ENCODE measurements around the gene RASL11B.
"Not testable (repeated sequence)": the region's sequence is repeated elsewhere in the genome, so short reads cannot be mapped to it uniquely, and the experiment has no call there.

Gene RASL11B, protein sequence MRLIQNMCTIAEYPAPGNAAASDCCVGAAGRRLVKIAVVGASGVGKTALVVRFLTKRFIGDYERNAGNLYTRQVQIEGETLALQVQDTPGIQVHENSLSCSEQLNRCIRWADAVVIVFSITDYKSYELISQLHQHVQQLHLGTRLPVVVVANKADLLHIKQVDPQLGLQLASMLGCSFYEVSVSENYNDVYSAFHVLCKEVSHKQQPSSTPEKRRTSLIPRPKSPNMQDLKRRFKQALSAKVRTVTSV

DNA sequence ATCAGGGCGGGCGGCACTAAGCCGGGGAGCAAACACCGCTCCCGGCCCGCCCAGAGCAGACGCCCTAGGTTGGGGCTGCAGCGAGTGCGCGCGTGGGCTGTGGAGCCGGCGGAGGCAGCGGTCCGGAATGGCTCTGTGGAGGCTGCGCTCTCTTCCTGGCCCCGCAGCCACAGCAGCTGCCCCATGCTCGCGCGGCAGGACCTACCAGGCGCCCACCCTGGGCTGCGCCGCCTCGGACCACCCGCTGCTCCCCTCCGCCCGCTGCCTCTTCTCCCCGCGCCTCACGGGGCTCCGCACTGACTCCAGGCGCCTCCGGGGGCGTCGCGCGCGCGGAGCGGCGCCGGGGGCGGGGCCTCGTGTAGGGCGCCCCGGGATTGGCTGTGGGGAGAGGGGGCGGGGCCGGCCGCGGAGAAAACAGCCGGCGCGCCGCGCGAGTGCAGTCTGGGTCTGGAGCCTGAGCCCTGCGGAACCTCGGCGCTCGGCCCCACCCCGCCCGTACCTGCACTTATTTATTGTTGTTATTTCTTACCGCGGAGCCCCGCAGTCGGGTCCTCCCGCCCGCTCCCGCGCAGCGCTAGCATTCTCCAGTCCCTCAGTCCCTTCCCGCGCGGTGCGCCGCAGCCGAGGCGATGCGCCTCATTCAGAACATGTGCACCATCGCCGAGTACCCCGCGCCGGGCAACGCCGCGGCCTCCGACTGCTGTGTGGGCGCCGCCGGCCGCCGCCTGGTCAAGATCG is at the start of gene RASL11B:
RASL11B (plus strand) TSS at position 439 of the 738 bp plus-strand sequence; CDS start at position 630, 191 bp downstream.
- DNase-seq, result peak; percentile 76

DNA sequence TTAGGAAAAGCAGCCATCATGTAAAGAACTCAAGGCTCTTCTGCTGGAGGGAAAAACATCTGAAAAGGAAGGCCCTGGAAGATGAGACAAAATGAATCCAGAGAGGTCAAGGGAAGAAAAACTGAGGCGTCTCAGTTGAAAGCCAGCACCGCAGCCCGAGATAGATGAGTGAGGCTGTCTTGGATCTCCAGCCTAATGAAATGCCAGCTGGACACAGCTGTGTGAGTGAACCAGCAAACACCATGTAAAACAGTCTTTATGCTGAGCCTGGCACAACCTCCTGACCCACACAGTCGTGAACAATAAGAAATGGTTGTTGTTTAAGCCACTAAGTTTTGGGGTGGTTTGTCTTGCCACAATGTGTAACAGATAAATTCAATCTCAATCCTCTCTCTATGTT is 48.6 kb upstream of the RASL11B start:
- no peak for DNase-seq

DNA sequence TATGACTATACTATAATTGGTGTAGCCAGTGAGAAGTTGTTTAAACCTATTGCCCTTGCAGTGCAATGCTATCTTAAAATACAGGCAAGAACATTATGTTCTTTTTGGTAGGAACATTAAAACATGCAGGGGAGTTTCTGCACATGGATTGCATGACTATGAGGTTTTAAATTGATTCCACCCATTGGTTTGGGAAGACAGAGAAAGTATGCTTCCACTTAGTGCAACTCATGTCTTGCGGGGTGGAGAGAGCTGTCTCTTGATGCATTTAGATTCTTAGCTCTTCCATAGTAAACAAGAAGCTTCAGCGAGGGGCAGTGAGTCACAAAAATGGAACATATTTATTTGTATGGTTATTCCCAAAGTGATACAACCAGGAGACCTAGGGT is 39.5 kb upstream of the RASL11B start:
- DNase-seq, result no peak

DNA sequence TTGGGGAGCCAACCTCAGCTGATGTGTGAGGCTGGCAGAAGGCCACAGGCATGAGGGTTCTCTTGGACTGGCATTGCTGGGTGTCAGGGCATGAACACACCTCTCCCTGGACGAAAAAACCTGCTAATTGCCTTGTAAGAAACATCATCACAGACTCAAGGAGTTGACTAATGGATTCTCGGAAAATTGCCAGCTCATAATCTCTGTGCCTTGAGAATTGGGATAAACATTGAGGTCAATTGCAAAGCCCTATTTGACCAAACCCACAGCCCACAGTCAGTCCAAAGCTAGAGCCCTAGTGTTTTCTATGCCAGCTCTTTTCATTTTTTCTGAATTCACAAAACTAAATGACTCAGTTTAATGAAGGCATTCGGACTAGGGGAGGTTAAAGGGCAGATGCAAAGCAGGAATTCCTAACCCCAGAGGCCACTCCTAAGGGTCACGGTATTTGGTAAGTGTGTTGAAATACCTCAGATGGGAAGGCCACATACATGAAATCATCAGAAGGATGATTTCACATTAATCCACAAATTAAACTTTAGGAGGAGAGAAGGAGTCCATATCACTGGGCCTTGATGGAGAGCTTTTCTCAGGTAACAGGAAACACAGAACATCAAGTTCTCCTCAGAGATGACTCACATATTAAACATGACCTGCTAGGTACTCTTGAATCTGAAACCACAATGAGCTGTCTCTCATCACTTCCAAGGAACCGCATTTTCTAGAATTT is 39.0 kb upstream of the RASL11B start:
- DNase-seq, result no peak

DNA sequence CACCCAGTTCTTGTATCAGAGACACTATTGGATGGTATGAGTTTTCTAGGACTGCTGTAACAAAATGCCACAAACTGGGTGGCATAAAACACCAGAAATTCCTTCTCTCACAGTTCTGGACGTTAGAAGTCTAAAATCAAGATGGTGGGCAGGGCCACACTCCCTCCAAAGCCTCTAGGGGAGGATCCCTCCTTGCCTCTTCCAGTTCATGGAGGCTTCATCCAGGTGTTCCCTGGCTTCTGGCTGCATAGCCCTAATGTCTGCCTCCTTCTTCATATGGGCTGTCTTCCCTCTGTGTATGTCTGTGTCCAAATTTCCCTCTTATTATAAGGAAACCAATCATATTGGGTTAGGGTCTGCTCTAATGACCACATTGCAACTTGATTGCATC is 38.4 kb upstream of the RASL11B start:
- DNase-seq, result no peak

DNA sequence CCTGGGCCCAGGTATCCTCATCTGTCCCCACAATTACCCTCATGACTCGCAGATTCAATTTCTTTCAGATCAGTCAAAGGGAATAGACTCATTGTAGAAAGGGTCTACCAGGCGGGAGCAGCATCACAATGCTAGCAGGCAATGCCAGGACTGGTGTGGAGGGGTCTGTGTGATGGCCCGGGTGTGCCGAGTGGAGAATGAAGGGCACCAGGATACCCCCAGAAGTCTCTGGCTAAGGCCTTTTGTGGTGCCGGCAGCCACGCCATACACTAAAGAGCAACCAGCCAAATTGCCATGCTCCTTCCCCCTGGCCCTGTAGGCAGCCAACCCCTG is 37.9 kb upstream of the RASL11B start:
- no peak for DNase-seq

DNA sequence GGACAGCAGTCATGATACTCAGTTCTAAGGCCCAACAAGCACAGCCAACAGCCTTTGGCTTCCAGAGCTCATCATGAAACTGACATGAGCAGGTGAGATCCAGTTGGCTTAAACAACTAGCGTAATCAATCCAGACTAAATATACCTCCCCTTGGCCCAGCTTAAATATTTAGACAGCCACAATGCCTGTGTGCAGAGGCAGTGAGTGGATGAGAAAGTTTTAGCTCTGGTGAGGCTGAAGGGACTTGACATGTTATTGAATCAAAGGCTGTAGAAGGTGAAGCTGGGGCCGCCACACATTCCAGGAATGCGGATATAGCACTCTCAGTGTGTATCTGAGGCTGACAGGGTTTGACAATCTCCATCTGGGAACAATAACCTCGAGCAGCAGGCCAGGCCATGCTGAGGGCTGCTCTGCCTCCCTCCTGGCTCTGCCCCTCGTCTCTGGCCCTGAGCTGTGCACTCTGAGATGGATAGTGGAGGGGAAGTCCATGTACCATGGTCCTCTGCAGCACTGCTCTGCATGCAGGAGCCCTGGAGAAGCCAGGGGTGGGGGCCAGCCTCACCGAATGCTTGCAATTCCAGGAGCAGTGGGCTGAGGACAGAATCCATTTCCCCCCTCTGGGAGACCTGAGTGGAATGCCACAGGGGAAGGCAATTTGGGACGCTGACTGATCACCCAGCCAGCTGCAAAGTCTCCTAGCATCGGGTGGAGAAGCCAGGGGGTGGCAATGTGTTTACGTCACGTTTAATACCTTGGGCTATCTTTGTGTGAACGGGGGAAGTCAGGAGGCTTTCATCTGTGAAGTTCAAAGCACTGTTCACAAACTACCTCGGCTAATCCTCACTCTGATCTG is 37.3 kb upstream of the RASL11B start:
- no peak for DNase-seq

DNA sequence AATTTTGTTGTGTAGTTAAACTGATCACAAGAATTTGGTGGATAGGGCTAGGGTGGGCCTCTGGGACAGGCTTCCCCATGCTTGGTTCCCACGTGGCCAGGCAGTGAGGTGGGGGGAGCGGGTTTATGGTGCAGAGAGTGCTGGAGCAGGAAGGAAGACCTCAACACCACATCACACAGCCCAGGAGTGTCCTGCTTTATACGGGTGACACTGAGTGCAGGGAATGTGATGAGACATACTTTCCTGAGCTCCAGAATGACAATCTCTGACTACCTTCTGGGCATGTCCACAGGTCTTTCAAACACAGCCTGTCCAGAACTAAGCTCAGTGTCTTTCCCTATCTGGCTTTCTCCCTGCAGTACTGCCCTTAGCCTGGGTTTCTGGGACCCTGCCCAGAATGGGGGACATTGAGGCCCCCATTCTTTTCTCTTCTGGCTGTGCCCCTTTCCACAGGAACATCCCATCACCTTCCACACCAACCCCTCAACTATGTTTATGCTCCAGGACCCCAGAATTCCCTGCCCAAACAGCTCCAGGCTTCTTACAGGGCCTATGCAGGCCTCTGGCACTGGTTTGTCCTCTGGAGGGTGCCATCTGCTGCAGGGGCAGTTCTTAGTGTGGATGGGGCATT is 36.5 kb upstream of the RASL11B start:
- DNase-seq, result no peak

DNA sequence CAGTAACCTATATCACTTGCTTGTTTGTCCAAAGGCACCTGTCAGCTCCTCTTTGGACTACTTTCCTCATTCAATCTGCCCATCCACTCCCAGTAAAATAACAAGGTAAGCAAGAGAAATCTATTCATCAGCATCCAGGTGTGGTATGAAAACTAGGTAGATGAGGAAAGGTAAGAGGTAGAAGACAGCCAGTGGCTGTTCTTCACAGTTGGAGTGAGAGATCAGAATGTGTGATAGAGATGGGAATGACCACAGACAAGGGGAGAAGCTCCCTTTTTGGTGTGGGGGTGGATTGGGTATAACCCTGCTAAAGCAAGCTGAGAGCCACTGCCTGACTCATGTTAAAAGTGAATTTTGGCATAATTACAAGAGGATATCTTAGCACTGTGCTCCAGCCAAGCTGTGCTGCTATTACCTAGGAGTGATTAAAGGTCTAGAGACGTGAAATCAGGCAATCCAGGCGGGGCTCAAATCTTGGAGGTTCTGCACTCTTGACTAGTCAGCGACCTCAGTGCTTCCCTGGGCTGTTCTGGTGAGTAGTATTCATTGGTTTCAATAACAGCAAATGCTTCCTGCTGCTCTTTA is 28.1 kb upstream of the RASL11B start:
- DNase-seq, result no peak

DNA sequence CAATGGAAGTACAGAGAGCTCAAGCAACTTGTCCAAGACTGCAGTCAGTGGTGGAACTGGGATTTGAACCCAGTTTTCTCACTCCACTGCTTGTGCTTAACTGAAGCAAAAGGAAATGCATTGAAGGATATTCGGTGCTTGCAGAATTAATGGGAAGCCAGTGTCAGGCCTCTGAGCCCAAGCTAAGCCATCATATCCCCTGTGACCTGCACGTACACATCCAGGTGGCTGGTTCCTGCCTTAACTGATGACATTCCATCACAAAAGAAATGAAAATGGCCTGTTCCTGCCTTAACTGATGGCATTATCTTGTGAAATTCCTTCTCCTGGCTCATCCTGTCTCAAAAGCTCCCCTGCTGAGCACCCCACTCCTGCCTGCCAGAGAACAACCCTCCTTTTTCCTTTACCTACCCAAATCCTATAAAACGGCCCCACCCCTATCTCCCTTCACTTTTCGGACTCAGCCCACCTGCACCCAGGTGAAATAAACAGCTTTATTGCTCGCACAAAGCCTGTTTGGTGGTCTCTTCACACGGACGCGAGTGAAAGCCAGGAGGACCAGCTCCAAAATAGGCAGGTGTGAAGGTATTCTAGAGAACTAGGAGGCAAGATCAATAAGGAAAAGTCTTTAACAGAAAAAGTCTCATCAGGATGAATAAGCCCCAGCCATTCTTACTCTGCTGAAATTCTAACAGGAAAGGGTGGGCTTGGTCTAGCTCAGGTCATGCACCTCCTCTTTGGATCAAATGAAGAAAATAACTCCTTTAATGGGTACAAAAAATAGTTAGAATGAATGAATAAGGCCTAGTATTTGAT is 27.3 kb upstream of the RASL11B start:
- not testable (repeated sequence) for DNase-seq

DNA sequence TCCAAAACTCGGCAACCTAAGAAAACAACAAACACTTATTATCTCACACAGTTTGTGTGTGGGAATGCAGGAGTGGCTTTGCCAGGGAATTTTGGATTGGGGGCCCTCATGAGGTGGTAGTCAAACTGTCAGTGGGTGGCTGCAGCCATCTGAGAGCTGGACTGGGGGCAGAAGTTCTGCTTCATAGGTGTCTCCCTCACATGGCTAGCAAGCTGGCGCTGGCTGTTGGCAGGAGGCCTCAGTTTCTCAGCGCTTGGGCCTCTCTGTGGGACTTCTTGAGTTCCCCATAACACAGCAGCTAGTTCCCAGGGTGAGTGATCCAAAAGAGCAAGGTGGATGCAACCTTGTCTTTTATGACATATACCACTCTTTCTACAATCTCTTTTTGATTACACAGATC is 26.0 kb upstream of the RASL11B start:
- no peak for DNase-seq

DNA sequence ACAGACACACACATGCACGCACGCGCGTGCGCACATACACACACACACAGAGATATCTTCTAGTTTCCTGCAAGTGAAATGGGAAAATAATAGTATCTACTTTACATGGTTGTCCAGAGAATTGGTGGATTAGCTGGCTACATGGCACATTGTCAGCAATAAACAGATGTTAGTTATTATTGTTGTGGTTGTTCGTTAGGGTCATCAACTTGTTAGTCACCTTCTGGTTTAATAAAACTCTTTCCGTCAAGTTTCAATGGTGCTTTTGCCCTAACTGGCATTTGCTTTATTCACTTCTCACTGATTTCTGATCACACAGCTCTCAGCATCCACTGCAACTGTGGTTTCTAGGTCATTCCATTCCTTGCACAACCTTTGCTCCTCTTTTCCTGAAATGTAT is 25.4 kb upstream of the RASL11B start:
- no peak for DNase-seq

DNA sequence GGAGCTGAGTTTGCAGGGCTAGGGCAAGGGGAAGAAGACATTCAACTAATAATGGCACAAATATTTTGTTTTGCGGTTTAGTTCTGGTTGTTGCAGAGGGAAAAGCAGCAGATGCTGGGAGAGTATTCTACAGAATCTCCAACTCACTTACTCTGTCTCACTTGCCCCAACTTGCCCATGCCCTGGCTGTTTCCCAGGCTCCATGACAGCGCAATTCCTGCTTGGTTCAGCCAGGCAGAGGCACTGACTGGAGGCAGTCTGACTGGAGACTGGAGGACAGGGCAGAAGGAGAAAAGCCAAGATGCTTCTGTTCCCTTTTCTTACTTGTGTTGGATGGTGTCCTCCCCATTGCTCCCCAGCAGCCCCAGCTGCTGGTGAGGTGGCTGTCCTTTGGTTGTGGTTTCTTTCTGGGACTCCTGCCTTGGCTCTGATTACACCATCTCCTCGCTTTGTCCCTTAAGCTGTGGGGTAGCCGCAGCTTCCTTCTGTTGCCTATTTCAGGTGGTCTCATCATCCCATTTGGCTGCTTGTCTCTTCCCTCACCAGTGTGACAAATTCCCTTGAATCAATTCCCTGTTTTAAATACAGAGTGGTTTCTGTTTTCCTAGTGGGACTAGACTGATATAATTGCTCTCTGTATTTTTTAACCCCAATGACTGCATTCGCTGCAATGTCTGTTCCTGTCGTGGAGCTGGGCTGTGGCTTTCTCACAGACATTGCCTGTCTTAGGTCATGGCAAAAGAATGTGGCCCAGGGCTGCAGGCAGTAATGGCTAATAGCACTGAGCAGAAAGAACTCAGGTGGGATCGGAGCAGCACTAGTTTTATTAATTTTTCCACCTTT is 24.2 kb upstream of the RASL11B start:
- DNase-seq, result no peak

DNA sequence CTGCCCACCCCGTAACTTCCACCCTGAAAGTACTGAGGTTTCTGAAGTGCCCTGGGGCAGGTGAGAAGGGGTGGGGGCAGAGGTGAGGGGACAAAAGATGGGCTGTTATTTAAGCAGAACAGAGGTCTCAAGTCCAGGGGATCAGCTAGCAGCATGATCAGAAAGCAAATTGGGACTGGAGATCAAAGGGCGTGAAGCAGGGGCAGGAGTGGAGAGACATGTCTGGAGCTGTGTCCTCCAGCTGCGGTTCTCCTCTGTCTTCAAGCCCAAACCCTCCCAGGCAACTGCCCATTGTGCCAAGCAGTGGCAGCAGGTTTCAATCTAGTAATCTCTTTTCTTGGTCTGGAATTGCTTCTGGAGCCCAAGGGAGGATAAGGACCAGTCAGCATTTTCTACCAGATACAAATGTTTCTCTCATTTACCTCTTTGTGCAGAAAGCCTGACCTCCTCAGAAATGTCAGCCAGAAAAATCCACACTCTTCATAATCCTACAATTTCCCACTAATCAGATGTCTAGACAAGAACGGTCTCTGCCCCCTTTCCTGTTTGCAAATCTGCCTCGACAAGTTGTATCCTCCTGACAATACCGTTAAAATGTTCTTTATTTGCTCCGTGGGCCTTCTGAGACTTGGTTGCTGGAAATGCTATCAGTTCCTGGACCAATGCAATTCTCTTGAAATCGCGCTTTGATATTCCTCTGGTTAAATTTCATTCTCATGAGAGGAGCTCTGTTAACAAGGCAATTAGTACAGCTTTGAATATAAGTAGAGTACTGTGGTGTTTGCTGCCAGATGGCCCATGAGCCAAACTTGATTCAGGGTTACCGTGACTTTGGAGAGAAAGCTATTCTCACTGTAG is 23.2 kb upstream of the RASL11B start:
- DNase-seq, result no peak

DNA sequence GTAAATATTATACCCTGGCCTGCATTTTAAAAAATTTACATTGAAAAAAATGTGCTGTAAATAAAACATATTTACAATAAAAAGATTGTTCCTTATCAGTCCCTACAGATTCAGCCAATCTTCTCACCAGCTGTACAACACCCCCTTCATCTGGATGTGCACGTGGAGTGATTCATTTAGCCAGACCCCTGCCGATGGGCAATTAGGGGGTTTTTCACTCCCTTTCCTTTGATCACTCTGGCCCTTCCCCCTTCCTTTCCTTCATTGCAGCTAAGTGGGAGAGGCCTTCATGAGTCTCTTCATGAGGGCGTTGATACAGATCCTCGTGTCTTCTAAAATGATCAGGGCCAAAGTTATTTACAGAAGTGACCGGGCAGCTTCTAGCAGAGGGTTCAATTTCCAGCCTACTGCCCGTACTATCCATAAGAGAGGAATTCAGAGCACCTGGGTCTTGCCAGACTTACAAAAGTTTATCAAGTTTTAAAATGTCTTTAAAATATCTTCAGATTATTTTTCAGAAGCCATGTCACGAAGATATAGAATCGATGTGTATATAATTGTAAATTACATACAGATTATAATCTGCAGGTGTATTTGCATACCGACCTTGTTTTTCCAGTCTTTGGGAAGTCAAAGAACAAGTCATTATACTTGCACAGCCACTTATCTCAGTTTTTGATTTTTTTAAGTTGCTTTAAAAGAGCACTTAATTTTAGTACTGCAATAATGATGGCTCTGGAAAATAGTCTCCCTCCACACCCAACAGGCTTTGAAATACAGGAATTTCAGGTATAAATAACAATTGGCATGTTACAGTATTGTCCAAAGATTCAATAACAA is 21.4 kb upstream of the RASL11B start:
- peak; percentile 26 for DNase-seq

DNA sequence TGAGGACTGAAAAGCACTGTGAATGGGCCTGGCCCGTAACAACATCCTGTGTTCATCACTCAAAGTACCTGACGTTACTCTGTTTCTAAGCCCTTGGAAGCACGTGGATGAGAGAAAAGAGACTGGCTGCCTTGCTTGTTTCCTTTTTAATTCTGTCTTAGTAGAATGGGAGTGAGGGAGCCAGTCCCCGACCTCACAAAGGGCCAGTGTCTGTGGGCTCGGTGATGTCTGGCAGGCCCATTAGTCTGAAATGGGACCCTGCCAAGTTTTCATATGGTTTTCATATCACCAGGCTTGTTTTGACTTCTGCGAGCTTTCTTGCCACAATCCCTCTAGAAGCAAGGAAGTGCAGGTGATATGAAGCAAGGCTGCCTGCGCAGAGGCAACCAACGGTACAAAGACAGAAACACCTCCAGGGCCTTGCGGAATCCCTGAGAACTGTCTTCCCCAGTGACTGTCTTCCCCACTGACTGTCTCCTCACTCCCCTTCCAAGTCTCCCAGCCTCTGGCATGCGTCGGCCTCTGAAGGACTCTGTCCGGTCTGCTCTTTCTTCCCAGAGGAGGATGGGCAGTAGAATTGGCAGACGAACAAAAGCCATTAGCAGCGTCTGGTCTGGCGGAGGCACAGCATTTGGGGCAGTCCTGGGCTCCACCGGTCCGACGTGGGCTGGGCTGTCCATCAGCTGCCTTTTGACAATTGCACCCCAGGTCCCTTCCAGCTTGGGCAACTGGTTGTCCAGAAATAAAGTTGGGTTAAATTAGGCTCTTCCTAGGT is 20.2 kb upstream of the RASL11B start:
- DNase-seq, result no peak

DNA sequence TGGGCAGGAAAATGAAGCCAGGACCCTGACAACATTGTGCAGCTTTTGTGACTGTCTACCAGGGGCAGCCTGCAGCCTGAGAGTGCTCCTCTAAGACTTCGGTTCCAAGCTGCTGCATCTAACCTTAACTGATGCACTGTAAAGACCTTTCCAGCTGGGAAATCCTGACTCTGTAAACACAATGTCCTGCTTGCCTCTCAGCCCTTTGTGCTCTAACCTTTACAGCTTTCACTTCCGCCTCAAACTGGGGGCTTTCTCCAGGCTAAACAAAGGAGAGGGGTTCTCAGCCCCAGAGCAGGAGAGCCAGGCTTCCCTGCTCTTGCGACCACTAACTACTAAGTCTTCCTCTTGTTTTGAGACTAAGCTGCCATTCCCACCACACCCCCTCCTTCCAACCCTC is 19.3 kb upstream of the RASL11B start:
- no peak for DNase-seq

DNA sequence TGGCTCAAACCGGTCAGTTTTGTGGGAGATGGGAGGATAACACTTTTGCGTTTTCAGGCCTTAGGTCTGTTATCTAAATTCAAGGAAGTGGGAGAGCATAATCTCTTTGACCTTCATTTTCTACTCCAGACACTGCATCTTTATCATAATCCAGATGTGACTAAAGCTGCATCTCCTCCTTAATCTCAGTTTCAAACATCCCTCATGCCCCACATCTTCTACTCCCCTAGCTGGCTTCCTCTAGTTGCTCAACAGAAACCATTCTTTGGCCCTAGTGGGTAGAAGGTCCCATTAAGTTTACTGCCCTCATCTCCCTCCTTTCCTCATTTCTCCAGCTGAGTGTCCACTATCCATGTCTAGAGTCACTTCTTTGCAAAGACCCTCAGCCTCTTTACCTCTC is 18.8 kb upstream of the RASL11B start:
- no peak for DNase-seq
